Measurements from ENCODE around the gene BPIFB1.

BPIFB1 gene

GRCh38 chr20:33282991-33283555 is at the start of gene BPIFB1:
Gene BPIFB1, plus strand, starts transcription at chr20:33283214. Its CDS starts 2,860 bp downstream, at chr20:33286074.
- no peak for DNase-seq

- DNase-seq, result no peak
Observed at GRCh38 chr20:33234050-33234449, 49.0 kb upstream of the BPIFB1 start.

GRCh38 chr20:33235696-33236095 is 47.3 kb upstream of the BPIFB1 start, which contains the start of gene BPIFA1:
Gene BPIFA1, plus strand, starts transcription at chr20:33235996. Its CDS starts 1,716 bp downstream, at chr20:33237712.
- no peak for DNase-seq

- no peak for DNase-seq
Observed at GRCh38 chr20:33236351-33236750, 46.7 kb upstream of the BPIFB1 start.

GRCh38 chr20:33237989-33238388 is 45.0 kb upstream of the BPIFB1 start:
- no peak for DNase-seq

GRCh38 chr20:33239418-33239817 is 43.6 kb upstream of the BPIFB1 start:
- no peak for DNase-seq

- no peak for DNase-seq
Observed at GRCh38 chr20:33239979-33240736, 42.9 kb upstream of the BPIFB1 start.

GRCh38 chr20:33240923-33241322 is 42.1 kb upstream of the BPIFB1 start:
- DNase-seq, result no peak

- no peak for DNase-seq
Observed at GRCh38 chr20:33242319-33243100, 40.5 kb upstream of the BPIFB1 start.

GRCh38 chr20:33246077-33246476 is 36.9 kb upstream of the BPIFB1 start:
- no peak for DNase-seq

GRCh38 chr20:33249456-33249855 is 33.6 kb upstream of the BPIFB1 start:
- DNase-seq, result peak; percentile 99 to 100

- peak; percentile 100 for DNase-seq
Observed at GRCh38 chr20:33250666-33251065, 32.3 kb upstream of the BPIFB1 start.

GRCh38 chr20:33251496-33251895 is 31.5 kb upstream of the BPIFB1 start:
- DNase-seq, result peak in 1 of 2 experiments; percentile 52

GRCh38 chr20:33252460-33252859 is 30.6 kb upstream of the BPIFB1 start:
- DNase-seq, result no peak

- no peak for DNase-seq
Observed at GRCh38 chr20:33255005-33255404, 28.0 kb upstream of the BPIFB1 start.

GRCh38 chr20:33257237-33257636 is 25.8 kb upstream of the BPIFB1 start:
- DNase-seq, result no peak

GRCh38 chr20:33259371-33259770 is 23.6 kb upstream of the BPIFB1 start:
- no peak for DNase-seq

- DNase-seq, result peak; percentile 48
Observed at GRCh38 chr20:33261465-33261864, 21.5 kb upstream of the BPIFB1 start.

GRCh38 chr20:33262658-33263065 is 20.4 kb upstream of the BPIFB1 start:
- peak; percentile 88 to 95 for DNase-seq

- DNase-seq, result no peak
Observed at GRCh38 chr20:33263784-33264183, 19.2 kb upstream of the BPIFB1 start.

- no peak for DNase-seq
Observed at GRCh38 chr20:33267701-33268100, 15.3 kb upstream of the BPIFB1 start.

GRCh38 chr20:33272155-33272873 is 10.7 kb upstream of the BPIFB1 start:
- DNase-seq, result no peak
